ENCODE results near the gene OTOS. TPM values are rescaled to one million over a fixed set of nuclear protein-coding genes. Genes with fewer than 3 reads are reported as not detected.

The OTOS gene
- polyA plus RNA-seq, 1 experiment: not detected

- Histone ChIP-seq H3K27me3 (ENCODE audit: control insufficient read depth, insufficient read depth, low read length) (no peaks in the 10 kb centered on the region), H3K4me3 (ENCODE audit: low read depth, low read length) (no peak overlapping the region), H3K27ac (ENCODE audit: low read depth, low read length) (no peak overlapping the region), H3K9me3 (ENCODE audit: control insufficient read depth, insufficient read depth, low read length) (no peaks in the 10 kb centered on the region)
- no peak for TF ChIP-seq CTCF (IDR thresholded peaks at IDR 0.05; ENCODE audit: low read depth, low read length)
- ChIA-PET CTCF (no interaction called here), POLR2A (no interaction called here)
- no peak for DNase-seq (ENCODE audit: low read depth, low spot score)
Observed at GRCh38 chr2:240126731-240127130, 13.7 kb downstream of the OTOS start.

- POLR2A ChIA-PET: no interaction called here
- TF ChIP-seq CTCF (IDR thresholded peaks at IDR 0.05; ENCODE audit: low read depth, low read length): no peak
- H3K27me3 ChIP-seq (ENCODE audit: control insufficient read depth, insufficient read depth, low read length): no peaks in the 10 kb centered on the region
- no peak for DNase-seq (ENCODE audit: low read depth, low spot score)
- no peak overlapping the region for H3K27ac ChIP-seq (ENCODE audit: low read depth, low read length)
- CTCF ChIA-PET: no interaction called here
- no peaks in the 10 kb centered on the region for H3K9me3 ChIP-seq (ENCODE audit: control insufficient read depth, insufficient read depth, low read length)
- no peak overlapping the region for H3K4me3 ChIP-seq (ENCODE audit: low read depth, low read length)
Observed at GRCh38 chr2:240125742-240126141, 14.7 kb downstream of the OTOS start.

GRCh38 chr2:240124651-240125030 lies 15.8 kb downstream of the OTOS start:
- Histone ChIP-seq H3K27ac (ENCODE audit: low read depth, low read length) (no peak overlapping the region), H3K9me3 (ENCODE audit: control insufficient read depth, insufficient read depth, low read length) (no peaks in the 10 kb centered on the region), H3K27me3 (ENCODE audit: control insufficient read depth, insufficient read depth, low read length) (no peaks in the 10 kb centered on the region), H3K4me3 (ENCODE audit: low read depth, low read length) (no peak overlapping the region)
- POLR2A ChIA-PET: no interaction called here
- TF ChIP-seq CTCF (IDR thresholded peaks at IDR 0.05; ENCODE audit: low read depth, low read length): no peak
- no peak for DNase-seq (ENCODE audit: low read depth, low spot score)
- CTCF ChIA-PET: no interaction called here

GRCh38 chr2:240123821-240124650 lies 16.4 kb downstream of the OTOS start:
- ChIA-PET POLR2A (no interaction called here), CTCF (no interaction called here)
- Histone ChIP-seq H3K4me3 (ENCODE audit: low read depth, low read length) (no peak overlapping the region), H3K27ac (ENCODE audit: low read depth, low read length) (no peak overlapping the region), H3K27me3 (ENCODE audit: control insufficient read depth, insufficient read depth, low read length) (no peaks in the 10 kb centered on the region), H3K9me3 (ENCODE audit: control insufficient read depth, insufficient read depth, low read length) (no peaks in the 10 kb centered on the region)
- DNase-seq (ENCODE audit: low read depth, low spot score): no peak
- TF ChIP-seq CTCF (IDR thresholded peaks at IDR 0.05; ENCODE audit: low read depth, low read length): no peak

- no peak for DNase-seq (ENCODE audit: low read depth, low spot score)
- no peak overlapping the region for H3K27ac ChIP-seq (ENCODE audit: low read depth, low read length)
- no peak overlapping the region for H3K4me3 ChIP-seq (ENCODE audit: low read depth, low read length)
- ChIA-PET POLR2A (no interaction called here), CTCF (no interaction called here)
- no peak for TF ChIP-seq CTCF (IDR thresholded peaks at IDR 0.05; ENCODE audit: low read depth, low read length)
- H3K27me3 ChIP-seq (ENCODE audit: control insufficient read depth, insufficient read depth, low read length): no peaks in the 10 kb centered on the region
- H3K9me3 ChIP-seq (ENCODE audit: control insufficient read depth, insufficient read depth, low read length): no peaks in the 10 kb centered on the region
Observed at GRCh38 chr2:240121675-240122074, 18.8 kb downstream of the OTOS start.

Measured in AG04450 (cell line).